ENCODE measurements around the gene MICALL1.

- no peak for TF ChIP-seq CTCF (IDR thresholded peaks at IDR 0.05)
- TF ChIP-seq POLR2A (IDR thresholded peaks at IDR 0.05), result no peak
These were observed 8.3 kb upstream of the MICALL1 start for GRCh38 chr22:37897807-37898206.
